HL-60 (cell line): ENCODE data around the gene SPAG7.

ENCODE experiments used
- CTCF ChIP-seq: IDR thresholded peaks from one replicate; pipeline ENCODE4 v1.5.1; 2011; ENCODE audit warnings: low read length, control low read depth, inconsistent platforms; ENCODE audit not compliant: insufficient read depth
- POLR2AphosphoS5 ChIP-seq: IDR thresholded peaks from 2 replicates; pipeline ENCODE4 v1.6.1; 2012; ENCODE audit warnings: low read depth
- TF ChIP-seq, protein P1 (sequence below): IDR thresholded peaks from 2 replicates; pipeline ENCODE4 v1.6.1; 2012; ENCODE audit warnings: low read depth; ENCODE audit not compliant: insufficient replicate concordance

DNA sequence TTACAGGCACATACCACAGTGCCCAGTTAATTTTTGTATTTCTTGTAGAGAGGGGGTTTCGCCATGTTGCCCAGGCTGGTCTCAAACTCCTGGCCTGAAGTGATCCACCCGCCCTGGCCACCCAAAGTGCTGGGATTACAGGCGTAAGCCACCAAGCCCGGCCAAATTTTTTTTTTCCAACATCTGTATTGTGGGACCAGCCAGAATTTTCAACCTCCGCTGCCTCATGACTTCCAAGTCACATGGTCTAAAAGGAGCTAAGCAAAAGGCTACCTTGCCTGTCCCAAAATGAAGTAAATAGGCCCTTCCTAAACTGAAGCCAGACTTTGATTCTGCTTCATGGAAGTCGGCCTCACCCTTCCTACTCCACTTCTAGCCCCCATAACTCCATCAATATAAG lies 4.2 kb upstream of the SPAG7 start:
- TF ChIP-seq POLR2AphosphoS5 (no peak), CTCF (no peak)
- TF ChIP-seq, protein P1, sequence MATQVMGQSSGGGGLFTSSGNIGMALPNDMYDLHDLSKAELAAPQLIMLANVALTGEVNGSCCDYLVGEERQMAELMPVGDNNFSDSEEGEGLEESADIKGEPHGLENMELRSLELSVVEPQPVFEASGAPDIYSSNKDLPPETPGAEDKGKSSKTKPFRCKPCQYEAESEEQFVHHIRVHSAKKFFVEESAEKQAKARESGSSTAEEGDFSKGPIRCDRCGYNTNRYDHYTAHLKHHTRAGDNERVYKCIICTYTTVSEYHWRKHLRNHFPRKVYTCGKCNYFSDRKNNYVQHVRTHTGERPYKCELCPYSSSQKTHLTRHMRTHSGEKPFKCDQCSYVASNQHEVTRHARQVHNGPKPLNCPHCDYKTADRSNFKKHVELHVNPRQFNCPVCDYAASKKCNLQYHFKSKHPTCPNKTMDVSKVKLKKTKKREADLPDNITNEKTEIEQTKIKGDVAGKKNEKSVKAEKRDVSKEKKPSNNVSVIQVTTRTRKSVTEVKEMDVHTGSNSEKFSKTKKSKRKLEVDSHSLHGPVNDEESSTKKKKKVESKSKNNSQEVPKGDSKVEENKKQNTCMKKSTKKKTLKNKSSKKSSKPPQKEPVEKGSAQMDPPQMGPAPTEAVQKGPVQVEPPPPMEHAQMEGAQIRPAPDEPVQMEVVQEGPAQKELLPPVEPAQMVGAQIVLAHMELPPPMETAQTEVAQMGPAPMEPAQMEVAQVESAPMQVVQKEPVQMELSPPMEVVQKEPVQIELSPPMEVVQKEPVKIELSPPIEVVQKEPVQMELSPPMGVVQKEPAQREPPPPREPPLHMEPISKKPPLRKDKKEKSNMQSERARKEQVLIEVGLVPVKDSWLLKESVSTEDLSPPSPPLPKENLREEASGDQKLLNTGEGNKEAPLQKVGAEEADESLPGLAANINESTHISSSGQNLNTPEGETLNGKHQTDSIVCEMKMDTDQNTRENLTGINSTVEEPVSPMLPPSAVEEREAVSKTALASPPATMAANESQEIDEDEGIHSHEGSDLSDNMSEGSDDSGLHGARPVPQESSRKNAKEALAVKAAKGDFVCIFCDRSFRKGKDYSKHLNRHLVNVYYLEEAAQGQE: no peak
